ENCODE data around the gene SEMA6A.
"Not testable (repeated sequence)": the region's sequence is repeated elsewhere in the genome, so short reads cannot be mapped to it uniquely, and the experiment has no call there.

SEMA6A gene

GRCh38 chr5:116545465-116545864, 29.2 kb downstream of the SEMA6A start:
- DNase-seq, result not testable (repeated sequence)

DNA sequence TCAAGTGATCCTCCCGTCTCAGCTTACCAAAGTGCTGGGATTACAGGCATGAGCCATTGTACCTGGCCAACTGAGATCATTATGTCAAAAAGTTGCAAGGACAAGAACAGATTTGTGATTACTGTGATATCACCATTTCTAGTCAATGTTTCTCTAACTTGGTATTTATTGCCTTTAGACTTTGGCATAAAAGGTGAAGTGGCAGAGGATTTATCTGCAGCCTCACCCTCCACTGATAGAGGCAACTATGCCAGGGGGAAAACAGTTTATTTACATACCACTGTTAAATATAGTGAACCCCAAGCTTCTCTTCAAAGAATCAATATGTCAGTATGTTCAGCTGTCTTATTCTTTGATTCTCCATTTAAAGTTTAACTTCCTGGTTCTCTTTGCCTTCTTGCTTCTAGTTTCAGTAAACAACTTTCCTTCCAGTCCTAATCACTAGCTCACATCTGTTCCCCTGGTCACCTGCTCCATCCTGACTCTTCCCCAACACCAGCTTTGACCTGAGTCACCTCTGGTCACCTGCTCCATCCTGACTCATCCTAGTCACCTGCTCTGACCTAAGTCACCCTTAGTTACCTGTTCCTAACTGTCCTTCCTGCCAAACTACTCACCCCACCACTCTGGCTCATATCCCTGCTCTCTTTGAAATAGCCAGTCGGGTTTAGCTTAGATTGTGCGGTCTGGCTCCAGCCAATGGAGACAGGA, 29.9 kb downstream of the SEMA6A start:
- no peak for DNase-seq

- no peak for DNase-seq
Observed at GRCh38 chr5:116543501-116543900, 31.1 kb downstream of the SEMA6A start.

GRCh38 chr5:116542619-116543018, 32.0 kb downstream of the SEMA6A start:
- no peak for DNase-seq

DNA sequence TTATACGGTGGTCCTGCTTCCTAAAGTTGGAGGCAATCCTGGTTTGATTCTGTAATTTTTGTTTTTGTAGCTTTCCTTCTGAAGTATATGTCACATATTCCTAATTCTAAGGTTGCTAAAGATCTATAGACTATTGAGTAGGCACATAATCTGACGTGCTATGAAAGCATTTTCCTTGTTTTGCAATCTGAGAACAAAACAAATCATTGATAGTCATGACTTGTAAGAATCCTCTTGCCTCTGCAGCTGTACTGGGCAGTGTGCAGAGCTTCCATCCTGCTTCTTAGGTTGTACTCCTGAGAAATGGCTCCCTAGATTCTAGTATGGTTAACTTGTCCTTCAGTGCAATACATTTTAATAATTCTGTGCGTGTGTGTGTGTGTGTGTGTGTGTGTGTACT, 35.4 kb downstream of the SEMA6A start:
- no peak for DNase-seq

GRCh38 chr5:116536316-116537083, 38.1 kb downstream of the SEMA6A start:
- DNase-seq, result no peak

GRCh38 chr5:116534964-116535651, 39.5 kb downstream of the SEMA6A start:
- DNase-seq, result no peak

- no peak for DNase-seq
Observed at GRCh38 chr5:116532762-116533525, 41.7 kb downstream of the SEMA6A start.

GRCh38 chr5:116531635-116532034, 43.0 kb downstream of the SEMA6A start:
- DNase-seq, result no peak

DNA sequence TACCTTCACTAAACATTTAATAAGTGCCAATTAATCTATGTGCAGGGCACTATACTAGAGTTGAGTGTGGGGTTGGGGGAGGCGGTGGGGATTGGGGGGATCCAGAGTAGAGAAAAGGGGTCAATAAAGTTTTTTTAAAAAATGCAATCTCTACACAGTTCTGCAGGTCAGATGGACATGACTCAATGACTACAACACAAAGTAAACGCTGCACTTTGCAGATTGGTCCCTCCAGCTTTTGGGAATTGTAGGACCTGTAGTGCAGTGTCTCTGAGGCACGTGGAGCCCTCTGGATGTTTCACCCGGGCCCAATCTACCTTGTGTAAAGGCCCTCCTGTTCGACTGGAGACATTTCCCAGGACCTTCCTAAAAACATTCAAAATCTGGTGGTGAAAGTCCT, 43.5 kb downstream of the SEMA6A start:
- DNase-seq, result no peak

DNA sequence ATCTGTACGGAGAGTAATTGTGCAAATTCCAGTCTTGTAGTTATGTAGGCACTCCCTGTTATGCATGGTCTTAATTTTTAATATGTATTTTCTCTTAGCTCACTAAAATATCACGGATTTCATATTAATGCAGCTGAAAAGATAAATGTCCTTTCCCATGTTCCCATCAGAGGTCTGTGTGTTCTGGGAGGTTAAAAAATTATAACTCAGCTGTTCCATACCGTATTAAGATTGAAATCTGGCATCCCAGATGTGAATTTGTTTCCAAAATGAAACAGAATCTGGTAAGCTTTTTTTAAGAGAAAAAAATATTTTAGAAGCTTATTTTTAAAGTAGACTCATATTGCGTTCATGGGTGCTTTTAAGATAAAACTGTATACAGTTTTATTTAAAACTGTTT, 44.3 kb downstream of the SEMA6A start:
- DNase-seq, result no peak

DNA sequence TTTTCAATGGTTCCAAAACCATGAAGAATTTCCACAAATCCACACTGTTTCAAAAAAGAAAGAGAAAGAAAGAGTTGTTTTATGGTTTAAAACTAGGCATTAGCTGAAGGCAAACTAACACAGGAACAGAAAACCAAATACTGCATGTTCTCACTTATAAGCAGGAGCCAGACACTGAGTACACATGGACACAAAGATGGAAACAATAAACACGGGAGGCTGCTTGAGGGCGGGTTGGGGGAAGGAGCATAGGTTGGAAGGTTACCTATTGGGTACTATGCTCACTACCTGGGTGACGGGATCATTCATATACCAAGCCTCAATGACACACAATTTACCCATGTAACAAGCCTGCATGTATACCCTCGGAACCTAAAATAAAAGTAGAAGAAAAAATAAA, 45.0 kb downstream of the SEMA6A start:
- DNase-seq, result no peak

GRCh38 chr5:116528519-116529234, 45.9 kb downstream of the SEMA6A start:
- DNase-seq, result no peak

- no peak for DNase-seq
Observed at GRCh38 chr5:116527582-116527981, 47.0 kb downstream of the SEMA6A start.

- DNase-seq, result no peak
Observed at GRCh38 chr5:116525674-116526073, 48.9 kb downstream of the SEMA6A start.

- DNase-seq, result no peak
Observed at GRCh38 chr5:116524966-116525365, 49.7 kb downstream of the SEMA6A start.

DNA sequence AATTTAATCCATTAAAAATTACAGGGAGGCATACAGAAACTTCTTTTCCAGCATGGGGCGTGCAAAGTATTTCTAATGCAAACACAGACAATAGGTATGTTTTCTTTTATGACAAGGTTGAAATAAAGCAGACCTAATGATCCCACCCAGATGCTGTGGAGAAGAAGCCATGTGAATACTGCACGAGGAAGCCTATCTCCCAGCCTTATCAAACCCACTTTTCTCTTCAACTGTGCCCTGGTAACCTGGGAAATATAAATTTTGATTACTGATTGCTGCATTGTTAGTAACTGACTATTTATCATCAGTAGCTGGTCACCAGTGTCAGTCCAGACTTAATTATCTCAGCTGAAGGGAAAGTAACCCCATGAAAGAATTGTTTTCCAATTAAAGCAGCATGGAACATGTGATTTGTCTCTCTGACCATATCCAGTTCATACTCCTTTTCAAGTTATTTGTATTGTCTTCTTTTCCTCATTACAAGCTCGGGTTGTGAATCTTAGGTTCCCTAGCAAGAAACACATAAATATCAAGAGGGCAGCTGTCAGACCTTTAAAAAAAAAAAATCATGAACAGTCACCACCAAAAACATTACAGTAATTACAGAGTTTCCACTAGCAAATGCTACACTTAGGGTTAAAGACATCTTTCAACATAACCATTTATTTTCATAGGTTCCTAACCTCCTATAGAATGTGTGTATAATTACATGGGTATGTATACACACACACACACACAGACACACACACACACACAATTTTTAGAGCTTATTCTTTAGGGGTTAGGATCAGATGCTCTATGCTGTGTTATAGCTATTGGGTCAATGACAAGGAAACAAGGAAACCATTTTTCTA, 50.3 kb downstream of the SEMA6A start:
- no peak for DNase-seq

GRCh38 chr5:116523182-116523581, 51.4 kb downstream of the SEMA6A start:
- not testable (repeated sequence) for DNase-seq

DNA sequence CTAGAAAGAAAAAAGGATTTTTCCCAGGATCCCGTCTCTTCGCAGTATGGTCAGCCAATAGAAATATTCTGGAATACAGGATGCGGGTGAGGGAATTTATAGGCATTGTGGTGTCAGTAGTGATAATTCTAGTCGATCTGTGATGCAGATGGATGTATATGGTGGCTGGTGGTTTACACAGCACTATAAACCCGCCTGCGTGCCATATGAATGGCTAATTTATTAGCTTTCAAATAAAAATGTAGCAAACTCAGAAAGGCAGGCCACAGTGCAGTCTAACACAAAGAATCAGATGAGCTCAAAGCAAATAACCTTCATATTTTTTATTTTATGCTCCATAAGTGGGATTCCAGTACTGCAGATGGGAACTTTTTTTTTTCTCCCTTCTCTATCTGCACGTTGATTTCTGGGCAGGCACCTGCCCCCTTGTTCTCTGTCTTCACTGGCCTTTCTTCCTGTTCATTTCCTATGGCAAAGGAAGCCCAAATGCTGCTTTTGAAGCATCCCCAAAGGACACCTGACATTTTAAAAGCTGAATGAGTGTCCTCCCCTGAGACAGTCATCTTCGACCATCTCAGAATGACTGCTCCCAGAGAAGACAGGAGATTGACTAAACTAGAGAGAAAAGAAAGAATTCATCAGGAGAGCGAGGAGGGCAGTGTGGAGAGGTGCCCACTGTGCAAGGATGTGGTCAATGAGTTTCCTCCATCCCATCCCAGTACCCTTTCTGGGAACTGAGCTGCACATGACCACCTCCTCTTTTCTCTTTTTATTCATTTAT, 52.1 kb downstream of the SEMA6A start:
- DNase-seq, result no peak

- DNase-seq, result no peak
Observed at GRCh38 chr5:116521173-116521872, 53.3 kb downstream of the SEMA6A start.

Measured in activated gamma-delta T cell (primary cell).